Endometrial microvascular endothelial cells (primary cell): ENCODE results near the gene CUTC. TPM values are rescaled to one million over a fixed set of nuclear protein-coding genes. Genes with fewer than 3 reads are reported as not detected.
"Not testable (repeated sequence)": the region's sequence is repeated elsewhere in the genome, so short reads cannot be mapped to it uniquely, and the experiment has no call there.

ENCODE experiments used
- in situ Hi-C: cut with HindIII; loops from 2 replicates; pipeline ENCODE4 v1.10.0; 2017; ENCODE audit warnings: low sequenced_read_pairs, low pct_unique_long_range_greater_than_20kb; ENCODE audit errors: inconsistent ontology term
- total RNA-seq: library from RNA; depleted of rRNA; stranded (reverse); fragments of >200 nt; gene quantifications from one replicate; pipeline ENCODE4 v1.2.3, GENCODE V29; 2015; ENCODE audit errors: inconsistent ontology term

Gene CUTC, protein sequence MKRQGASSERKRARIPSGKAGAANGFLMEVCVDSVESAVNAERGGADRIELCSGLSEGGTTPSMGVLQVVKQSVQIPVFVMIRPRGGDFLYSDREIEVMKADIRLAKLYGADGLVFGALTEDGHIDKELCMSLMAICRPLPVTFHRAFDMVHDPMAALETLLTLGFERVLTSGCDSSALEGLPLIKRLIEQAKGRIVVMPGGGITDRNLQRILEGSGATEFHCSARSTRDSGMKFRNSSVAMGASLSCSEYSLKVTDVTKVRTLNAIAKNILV
- total RNA-seq: 33.2 TPM

DNA sequence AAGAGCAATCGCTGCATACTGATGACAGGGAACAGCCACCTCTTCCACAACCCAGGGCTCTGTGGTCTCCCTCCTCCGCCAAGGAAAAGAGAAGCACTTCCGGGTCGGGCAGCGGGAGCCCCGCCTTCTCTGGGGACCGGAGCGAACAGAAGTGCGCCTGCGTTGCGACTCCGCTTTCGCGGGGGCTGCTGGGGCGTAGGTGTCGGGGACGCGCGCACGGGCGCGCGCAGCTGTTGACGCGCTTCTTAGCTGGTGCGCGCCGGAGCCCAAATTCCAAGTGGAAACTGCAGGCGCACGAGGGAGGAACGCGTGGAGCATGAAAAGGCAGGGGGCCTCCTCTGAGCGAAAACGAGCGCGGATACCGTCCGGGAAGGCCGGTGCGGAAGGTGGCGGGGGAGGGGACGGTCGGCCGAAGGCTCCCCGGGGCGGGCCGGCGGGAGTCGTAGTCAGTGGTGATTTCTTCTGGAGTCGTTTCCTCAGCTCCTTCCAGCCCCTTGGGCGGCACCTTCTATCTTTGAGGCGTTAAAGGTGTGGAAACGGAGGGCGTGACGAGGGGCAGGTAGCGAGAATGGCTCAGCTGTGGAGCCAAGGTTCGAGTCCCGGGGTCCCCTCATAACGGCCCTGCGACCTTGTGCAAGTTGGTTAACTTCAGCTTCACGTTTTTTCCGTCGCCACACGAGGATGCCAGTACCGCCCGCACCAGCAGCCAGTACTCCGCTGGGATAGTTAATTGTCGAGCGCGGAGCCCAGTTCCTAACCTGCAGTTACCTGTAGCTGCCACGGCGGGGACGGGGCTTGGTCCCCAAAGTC is at the start of gene CUTC, which contains the start of gene COX15:
TSS of gene CUTC (plus strand) at position 202 of the 810 bp plus-strand sequence. CDS start at position 317, 115 bp downstream.
TSS of gene COX15 (minus strand) at position 95 of the 810 bp plus-strand sequence. CDS start at position 17, 78 bp downstream.
- in situ Hi-C loops: no loop called here

DNA sequence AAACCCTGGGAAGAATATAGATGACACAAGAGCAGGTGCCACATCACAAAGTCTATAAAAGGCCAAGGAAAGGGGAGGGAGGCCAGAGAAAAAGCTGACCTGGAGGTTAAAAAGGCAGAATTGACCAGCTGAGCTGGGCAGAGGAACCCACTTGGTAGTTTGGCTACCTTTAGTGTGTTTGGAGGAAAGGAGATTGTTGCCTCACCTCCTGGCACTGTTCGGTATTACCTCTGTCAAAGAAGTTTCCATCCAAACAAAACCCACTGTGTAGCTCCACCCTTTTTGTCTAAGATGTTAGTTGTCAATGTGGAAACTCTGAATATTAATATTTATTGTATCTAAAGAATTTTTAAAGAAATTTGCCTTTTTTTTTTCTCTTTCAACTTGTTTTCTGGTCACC is 49.3 kb upstream of the CUTC start:
- in situ Hi-C loops: no loop called here

DNA sequence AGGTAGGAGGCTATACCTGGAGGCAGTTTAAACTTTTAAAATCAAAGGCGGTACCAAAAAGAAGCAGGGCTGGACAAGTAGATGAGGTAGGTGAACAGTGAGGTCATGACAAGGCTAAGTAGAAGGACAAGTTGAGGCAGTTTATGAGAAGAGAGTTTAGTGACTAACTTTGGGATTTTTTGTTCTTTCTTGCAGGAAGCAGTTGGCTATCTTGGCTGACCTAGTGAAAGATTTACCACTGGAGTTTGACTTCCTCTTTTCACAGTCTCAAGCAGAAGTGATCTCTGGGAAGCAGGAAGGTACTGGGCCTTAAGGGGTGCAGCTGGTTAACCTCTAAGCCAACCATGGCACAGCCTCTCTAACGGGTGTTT is 46.5 kb upstream of the CUTC start:
- in situ Hi-C loops: no loop called here

DNA sequence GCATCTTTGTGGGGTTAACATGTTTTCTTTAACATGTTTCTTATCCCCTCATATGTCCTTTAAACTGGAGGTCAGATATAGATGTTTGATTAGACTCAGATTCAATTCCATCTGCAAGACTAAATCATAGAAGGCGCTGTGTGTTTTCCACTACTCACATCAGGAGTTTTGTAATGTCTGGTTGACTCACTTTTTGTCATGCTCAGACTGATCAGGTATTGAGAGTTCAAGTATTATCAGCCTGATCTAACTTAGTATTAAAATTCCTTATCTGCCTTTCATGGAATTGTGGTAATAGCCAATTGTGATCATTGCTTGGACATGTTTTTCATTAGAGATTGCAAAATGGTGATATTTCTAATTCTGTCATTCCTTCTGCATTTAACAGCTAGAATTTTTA is 42.6 kb upstream of the CUTC start:
- in situ Hi-C loops: no loop called here

DNA sequence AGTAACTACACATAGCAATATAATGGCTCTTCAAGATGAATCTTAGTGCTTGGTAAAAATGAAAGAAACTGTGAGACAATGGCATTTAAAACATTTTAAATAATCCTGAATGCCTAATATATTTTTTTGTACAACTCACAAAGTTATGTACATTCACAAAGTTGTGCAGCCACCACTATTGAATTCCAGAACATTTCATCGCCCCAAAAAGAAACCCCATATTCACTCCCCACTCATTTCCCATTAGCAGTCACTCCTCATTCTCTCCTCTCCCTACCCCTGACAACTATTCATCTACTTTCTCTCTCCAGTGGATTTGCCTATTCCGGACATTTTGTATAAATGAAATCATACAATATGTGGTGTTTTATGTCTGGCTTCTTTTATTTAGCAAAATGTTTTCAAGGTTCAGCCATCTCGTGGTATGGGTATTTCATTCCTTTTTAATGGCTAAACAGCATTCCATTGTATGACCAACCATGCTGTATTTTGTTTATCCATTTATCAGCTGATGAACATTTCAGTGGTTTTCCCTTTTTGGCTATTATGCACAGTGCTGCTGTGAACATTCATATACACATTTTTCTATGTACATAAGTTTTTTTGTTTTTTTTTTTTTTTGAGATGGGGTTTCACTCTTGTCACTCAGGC is 38.0 kb upstream of the CUTC start:
- in situ Hi-C loops: no loop called here

DNA sequence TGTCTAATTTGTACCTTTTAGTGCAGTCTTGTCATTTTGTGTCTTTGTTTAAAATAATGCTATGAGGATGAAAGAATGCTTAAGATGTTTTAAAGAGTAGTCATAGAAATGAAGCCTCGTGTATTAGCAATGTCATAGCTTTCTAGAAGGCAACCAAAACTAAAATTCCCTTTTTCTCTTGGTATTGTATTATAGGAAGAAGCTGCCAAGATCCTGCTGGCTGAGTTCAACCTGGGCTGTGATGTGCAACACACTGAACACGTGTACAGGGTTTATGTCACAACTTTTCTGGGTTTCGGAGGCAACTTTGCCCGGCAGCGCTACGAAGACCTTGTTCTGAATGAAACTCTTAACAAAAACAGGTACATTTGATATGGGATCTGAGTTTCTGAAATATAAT is 36.3 kb upstream of the CUTC start:
- in situ Hi-C loops: no loop called here

DNA sequence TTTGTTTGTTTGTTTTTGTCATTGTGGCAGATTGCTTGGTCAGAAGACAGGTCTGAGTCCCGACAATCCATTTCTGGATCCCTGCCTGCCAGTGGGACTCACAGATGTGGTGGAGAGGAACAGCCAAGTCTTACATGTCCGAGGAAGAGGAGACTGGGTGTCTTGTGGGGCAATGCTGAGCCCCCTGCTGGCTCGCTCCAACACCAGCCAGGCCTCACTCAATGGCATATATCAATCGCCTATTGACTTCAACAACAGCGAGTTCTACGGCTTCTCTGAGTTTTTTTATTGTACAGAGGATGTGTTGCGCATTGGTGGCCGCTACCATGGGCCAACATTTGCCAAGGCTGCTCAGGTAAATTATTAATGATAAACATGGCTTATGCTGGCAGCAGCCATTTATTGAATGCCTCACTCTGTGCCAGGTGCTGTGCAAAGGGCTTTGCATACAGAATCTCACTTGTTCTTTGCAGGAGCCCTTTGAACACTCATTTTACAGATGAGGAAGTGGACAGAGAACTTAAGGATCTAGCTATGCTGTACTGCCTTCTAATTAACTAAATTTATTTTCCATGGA is 33.4 kb upstream of the CUTC start:
- in situ Hi-C loops: no loop called here

DNA sequence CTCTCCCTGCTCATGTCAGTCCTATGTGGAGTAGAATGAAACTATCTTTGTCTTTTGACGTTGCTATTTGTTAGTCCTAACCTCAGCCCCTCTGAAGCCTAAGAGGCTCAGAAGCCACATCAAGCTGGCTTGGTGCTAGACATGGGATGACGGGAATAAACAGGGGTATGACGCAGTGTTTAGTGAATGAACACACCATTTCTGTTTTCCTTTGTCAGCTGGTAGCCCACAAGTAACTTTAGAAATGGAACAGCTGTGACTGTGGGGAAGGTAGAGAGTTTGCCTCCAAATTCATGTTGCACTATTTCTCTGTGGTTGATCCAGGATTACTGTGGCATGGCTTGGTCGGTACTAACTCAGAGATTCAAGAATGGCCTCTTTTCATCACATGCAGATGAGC is 31.4 kb upstream of the CUTC start:
- in situ Hi-C loops: no loop called here

DNA sequence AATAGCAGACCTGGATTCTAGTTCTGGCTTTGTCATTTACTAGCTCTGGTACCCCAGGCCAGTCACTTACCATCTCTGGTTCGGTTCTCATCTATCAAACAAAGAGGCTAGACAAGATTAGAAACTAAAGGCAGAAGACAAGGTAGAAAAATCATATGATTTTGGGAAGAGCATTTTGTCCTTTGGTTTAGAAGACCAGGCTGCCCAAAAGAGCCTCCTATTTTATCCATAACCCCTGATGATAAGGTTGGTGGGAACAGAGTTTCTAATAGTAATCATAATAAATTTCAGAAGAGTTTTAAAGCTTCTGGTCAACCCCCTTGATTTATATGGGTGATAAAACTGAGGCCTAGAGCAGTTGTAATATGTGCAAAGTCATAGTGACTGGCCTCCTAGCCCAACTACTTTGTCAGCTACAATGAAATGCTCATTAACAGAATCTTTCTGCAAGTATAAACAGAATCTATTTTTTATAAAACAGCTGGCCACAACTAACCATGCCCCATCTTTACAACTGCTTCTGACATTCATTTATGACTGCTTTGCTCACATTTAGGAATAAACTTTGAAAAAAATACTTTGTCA is 23.5 kb upstream of the CUTC start:
- in situ Hi-C loops: no loop called here

DNA sequence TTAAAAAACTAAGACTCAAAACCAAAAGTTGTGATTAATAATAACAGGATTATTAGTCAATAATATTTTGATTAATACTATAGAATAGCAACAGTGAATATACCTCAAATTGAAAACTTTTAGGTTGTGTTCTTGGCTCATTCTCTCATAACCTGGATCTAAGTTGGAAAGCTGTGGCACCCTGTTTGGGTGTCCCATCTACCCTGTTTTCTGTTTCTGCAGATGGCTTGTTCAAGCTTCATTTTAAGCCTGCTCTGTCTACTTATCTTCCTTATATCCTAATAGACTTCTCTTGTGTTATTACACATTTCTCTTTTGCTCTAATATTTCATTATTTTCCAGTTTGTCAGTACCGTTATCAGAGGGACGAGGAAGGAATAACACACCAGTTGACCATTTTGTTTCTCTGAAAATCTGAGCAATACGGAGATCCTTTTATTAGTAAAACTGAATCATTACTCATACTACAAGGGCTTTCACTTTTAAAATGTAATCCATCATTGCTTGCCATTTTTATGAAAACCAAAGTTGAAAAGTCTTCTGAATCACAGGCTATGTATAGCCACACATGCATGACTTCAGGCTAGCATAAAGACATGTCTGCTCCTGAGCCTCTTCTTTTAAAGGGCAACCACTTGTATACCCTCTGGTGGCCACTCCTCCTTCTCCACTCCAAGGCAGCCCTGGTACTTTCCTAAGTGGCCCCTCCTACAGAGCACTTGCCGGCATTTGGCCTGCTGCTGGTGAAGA is 22.4 kb upstream of the CUTC start:
- in situ Hi-C loops: no loop called here

DNA sequence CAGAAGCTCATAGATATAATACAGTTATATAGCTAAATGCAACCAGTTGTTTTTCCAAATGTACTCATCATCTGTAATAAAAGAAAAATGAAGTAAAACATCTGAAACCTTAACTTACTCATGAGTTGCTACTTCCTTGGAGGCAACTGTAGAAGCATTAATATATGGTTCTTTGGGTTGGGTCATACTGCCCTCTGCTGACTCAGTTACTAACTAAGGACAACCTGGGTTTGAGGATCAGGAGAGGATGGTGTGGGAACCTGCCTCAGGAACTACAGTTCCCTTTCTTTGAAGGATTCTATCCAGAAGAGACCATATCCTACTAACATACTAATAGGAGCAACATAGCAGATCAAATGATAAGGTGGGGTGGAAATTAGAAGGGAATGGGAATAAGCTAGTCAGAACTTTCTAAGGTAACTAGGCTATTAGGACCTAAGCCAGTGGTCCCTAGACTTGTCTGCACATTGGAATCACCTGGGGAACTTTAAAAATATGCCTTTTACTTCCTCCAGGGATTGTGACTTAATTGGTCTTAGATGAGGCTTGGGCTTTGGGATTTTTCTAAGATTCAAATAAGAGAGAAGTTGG is 20.8 kb upstream of the CUTC start:
- in situ Hi-C loops: no loop called here

DNA sequence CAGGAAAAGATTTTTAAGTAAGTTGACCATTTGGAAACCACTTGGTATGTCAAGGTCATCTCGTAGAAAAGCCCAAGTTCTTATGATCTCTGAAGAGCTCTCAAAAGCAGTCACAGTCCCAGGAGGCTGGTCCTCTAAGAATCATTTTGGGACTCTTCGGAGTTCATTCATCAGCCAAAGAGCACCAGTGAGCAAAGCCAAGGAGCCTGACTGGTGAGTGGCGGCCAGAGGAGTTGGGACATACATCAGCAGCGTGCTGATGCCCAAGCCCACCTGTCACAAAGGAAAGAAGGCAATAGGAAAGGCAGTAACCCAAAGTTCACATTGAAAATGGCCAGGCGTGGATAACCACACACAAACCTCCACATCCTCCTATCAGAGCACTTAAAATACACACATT is 17.6 kb upstream of the CUTC start:
- in situ Hi-C loops: no loop called here

DNA sequence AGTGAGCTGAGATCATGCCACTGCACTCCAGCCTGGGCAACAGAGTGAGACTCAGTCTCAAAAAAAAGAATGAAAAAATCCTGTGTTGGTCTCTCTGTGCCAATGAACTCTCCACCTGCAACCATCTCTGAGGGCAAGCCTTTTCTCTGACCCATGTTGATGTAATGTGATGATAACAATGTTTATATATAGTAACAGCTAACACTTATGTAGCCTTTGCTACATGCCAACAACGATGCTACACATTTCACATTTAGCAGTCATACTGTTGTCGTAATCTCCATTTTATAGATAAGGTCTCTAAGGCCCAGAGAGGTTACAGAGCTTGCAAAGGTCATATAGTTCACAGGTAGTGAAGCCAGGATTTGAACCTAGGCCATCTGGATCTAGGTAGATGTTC is 11.6 kb upstream of the CUTC start:
- in situ Hi-C loops: no loop called here

DNA sequence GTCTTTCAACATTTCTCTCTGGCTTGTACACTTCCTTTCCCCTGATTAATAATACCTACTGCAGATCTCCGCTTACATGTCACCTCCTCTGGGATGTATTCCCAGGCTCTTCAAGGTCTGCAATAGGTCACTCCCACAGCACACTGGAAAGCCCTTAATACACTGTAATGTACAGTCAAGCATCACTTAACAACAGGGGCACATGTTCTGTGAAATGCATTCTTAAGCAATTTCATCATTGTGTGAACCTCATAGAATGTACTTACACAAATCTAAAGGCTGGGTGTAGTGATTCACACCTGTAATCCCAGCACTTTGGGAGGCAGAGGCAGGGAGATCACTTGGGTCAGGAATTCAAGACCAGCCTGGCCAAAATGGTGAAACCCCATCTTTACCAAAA is 2.0 kb upstream of the CUTC start:
- in situ Hi-C loops: no loop called here

DNA sequence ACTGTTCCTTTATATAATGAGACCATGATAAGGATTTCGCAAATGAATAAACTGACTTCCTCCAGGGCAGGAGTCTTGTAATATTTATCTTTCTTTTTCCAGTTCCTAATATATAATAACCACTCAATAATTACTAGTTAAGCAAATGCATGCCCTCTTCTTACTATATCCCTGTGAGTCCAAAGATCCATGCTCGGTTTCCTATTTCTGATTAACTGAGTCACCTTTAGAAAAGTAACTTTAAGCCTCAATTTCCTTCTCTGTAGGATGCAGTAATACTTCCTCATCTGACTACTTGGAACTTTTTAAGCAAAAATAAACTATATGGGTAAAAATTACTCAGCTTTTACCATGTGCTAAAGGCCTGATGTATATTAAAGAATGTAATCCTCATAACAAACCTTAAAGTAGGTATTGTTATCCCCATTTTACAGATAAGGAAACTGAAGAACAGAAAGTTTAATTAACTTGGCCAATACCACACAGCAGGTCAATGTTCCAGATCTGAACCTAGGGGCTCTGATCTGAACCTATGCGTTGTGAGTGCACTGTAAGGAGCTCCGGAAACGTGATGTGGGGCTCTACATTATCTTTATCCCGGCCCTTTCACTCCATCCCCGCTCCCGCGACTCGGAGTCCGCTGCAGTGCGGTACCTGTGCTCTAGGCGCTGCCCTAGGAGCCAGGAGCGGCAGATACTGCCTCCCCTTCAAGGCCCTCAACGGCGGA is 565 bp upstream of the CUTC start:
- in situ Hi-C loops: no loop called here

DNA sequence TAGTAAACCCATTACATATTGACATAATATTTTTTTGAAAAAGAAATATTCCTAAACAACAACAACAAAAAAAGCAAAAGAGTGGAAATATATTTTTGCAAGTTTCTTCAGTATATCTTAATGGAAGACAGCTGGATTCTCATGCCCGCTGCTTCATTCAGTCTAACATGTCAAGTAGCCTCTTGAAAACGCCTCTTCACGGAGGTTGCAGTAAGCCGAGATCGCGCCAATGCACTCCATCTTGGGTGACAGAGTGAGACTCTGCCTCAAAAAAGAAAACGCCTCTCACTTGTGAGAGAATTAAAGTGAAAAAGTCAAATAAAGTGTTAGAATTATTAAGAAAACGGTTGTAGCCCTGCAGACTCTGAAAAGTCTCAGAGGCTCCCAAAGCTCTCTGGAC is 1.3 kb downstream of the CUTC start:
- in situ Hi-C loops: no loop called here

DNA sequence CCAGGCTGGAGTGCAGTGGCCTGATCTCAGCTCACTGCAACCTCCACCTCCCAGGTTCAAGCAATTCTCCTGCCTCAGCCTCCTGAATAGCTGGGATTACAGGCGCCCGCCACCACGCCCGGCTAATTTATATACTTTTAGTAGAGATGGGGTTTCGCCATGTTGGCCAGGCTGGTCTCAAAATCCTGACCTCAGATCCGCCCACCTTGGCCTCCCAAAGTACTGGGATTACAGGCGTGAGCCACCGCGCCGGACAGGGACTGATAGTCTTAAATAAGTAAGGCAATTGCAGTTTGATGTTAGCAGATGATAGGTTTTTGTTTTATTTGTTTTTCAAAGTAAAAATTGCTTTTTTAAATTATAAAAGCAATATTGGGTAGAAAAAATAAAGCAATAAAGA is 2.1 kb downstream of the CUTC start:
- in situ Hi-C loops: not testable (repeated sequence)

DNA sequence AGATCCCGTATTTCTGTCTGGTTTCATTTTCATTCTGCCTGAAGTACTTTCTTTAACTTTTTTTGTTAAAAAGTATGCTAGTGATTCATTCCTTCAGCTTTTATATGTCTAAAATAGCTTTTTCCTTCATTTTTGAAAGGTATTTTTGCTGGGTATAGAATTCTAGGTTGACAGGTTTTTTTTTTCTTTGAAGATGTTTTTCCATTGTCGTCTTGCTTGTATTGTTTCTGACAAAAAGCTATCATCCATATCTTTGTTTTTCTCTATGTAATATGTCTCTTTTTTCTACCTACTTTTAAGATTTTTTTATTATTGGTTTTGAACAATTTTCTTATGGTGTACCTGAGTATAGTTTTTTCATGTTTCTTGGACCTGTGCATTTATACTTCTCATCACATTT is 8.2 kb downstream of the CUTC start:
- in situ Hi-C loops: no loop called here
